Ovary (tissue), 3 donors: Measurements from ENCODE around the gene RFC2.

Experiments
- POLR2A ChIP-seq: fragments of 450-650 bp; IDR thresholded peaks from one replicate; pipeline ENCODE4 v1.6.1; 2017; ENCODE audit warnings: antibody characterized with exemption, mild to moderate bottlenecking, moderate library complexity
- TF ChIP-seq, protein P1 (sequence below), 3 donors: fragments of 450-650 bp in 2 of 3; fragments of 200-600 bp in 1 of 3; IDR thresholded peaks; one replicate each; pipeline versions ENCODE4 v1.5.1 to v1.8.0; 2016 to 2022; ENCODE audit warnings: antibody characterized with exemption in 3 of 3, mild to moderate bottlenecking in 1 of 3
- donor health status: DM: no; HTN: no; CAD: no.

DNA sequence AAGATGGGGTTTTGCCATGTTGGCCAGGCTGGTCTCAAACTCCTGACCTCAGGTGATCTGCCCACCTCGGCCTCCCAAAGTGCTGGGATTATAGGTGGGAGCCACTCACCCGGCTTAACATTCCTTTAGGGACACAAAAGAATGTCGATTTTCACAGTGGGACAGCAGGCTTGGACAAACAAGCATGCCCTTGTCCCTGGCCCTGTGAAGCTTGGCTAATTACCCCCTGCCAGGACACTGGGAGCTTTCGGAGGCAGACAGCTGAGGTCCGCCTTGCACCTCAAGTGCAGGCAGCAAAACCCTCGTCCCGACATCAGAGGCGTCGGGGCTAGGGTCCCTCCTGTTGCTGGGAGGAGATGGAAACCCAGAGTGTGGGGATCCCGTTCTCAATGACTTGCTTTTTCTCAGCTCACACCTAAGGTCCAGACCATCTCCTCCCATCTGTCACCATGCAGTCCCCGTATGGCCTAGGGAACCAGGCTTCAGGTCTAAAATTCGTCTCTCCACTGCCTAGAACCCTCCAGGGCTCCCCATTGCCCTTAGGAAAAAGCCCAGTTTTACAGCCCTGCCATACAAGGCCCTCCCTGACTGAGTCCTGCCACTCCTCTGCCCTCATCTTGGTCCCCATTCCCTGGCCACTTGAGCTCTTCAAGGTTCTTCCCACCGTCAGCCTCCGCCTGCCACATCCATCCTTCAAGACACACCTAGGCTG is 28.7 kb upstream of the RFC2 start:
- TF ChIP-seq, protein P1, sequence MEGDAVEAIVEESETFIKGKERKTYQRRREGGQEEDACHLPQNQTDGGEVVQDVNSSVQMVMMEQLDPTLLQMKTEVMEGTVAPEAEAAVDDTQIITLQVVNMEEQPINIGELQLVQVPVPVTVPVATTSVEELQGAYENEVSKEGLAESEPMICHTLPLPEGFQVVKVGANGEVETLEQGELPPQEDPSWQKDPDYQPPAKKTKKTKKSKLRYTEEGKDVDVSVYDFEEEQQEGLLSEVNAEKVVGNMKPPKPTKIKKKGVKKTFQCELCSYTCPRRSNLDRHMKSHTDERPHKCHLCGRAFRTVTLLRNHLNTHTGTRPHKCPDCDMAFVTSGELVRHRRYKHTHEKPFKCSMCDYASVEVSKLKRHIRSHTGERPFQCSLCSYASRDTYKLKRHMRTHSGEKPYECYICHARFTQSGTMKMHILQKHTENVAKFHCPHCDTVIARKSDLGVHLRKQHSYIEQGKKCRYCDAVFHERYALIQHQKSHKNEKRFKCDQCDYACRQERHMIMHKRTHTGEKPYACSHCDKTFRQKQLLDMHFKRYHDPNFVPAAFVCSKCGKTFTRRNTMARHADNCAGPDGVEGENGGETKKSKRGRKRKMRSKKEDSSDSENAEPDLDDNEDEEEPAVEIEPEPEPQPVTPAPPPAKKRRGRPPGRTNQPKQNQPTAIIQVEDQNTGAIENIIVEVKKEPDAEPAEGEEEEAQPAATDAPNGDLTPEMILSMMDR (IDR thresholded peaks at IDR 0.05) = no peak
- TF ChIP-seq POLR2A = no peak
